SH-SY5Y (cell line): ENCODE data around the gene PCNX1.

Experiments
- GATA2 ChIP-seq: IDR thresholded peaks from 2 replicates; pipeline ENCODE4 v1.6.1; 2011; ENCODE audit warnings: mild to moderate bottlenecking, low read depth, low read length
- GATA3 ChIP-seq: IDR thresholded peaks from 2 replicates; pipeline ENCODE4 v1.6.1; 2011; ENCODE audit warnings: low read depth, mild to moderate bottlenecking, low read length, moderate library complexity

The PCNX1 gene

DNA sequence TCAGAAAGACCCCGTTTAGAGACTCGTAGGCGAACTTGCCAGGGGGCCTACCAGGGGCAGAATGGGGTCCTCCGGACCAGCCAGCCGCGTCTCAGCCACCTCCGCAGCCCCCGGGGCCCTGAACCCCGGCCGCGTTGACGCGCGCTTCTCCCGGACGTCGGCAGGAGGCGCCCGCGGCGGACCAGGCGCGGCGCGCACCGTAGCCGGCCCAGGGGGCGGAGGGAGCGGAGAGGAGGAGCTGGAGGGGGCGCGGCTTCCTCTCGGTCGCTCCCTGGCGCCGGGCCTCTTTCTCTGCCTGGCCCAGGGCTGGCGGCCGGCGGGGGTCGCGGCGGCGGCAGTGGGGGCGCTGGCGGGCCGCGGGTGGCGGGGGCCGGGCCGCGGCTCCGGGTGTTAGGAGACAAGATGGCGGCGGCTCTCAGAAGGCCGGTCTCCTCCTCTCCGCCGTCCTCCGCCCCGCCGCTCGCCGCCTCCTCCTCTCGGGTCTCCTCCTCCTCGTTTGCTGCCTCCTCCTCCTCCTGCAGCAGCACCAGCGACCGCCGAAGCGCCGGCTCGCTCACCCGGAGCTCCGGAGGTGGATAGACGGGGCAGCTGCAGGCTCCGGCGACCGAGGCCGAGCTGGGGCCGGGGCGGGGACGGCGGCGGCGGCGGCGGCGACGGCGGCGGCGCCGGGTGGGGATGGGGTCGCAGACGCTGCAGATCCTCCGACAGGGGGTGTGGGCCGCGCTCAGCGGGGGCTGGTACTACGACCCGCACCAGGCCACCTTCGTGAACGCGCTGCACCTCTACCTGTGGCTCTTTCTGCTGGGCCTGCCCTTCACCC lies at the start of gene PCNX1:
TSS of gene PCNX1 (plus strand) at position 284 of the 820 bp plus-strand sequence. CDS start at position 676, 392 bp downstream.
- no peak for TF ChIP-seq GATA3
- TF ChIP-seq GATA2 = no peak

DNA sequence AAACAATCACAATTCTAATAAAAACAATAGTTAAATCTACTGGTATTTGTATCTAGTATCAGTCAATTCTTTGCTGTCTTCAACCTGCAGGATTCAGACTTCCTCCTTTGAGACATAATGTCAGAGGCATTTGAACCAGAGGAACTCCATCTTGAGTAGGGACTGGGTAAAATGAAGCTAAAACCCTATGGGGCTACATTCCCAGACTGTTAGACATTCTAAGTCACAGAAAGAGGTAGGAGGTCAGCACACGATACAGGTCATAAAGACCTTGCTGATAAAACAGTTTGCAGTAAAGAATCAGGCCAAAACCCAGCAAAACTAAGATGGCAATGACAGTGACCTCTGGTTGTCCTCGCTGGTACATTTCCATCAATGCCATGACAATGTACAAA lies 49.8 kb upstream of the PCNX1 start:
- TF ChIP-seq GATA2 = no peak
- TF ChIP-seq GATA3 = no peak

DNA sequence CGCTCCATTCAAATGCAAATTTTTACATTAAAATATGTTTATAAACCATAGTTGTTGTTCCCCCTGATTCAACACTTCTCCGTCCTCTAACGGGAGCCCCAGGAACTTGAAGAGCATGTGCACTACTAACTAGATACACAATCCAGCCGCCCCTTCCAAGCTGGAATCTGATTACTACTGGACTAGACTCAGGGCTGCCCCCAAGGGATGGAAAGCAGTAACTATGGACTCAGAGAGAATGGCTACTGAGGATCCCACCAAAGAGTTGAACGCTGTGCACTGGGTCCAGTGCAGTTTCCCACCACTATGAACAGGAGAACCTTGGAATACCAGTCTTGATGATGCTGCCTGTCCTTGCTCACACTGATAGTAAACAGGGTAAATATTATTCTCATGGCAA lies 48.6 kb upstream of the PCNX1 start:
- TF ChIP-seq GATA3 = no peak

DNA sequence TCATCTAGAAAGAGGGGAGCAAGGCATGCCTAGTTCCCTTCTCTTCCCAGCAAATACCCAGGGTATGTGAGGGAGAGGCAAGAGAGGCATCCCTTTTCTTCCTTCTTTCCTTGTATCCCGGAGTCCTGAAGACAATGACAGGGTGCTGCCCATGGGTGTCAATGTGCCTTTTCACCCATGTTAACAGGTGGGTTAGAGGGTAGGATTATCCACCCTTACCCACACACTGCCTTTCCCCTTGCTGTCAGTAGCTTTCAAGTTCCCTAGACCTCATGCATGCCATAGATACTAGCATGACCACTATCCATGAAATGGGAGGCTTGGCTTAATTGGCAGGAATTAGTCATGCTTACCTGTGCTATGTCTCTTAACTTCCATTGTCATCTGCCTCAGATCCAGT lies 36.3 kb upstream of the PCNX1 start:
- TF ChIP-seq GATA2 (no peak), GATA3 (no peak)

DNA sequence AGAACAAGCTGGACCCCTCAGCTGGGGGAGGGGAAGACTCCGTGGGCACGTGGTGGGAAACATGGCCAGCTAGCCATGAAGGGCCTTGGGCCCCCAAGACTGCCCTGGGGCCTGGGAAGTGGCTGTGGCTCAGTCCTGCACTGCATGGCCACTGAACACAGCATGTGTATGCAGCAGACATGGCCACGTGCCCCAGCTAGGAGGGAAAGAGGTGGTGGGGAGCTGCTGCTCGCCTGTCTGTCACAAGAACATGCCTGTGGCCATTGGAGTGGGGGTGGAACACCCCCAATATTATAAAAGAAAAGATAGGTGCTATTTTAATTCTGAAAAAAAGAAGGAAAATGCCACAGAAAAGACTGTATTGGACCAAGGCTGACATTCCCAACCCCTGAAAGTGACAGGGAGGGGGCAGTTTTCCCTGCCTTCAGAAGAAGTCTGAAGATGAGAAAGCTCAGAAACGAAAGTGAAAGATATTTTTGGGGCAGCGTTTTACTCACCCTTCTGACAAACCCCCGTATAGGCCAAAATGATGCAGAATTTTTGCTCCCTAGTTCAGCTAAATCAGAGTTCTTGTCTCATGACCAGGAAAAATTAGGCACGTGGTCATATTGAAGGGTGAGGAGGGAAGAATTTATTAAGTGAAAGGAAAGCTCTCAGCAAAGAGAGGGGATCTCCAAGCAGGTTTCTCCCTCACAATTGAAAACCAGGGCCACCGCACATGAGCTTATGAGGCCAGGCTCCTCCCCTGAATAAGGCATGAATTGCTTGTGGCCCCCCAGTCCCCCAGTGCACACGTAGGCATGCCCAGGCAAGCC lies 35.2 kb upstream of the PCNX1 start:
- TF ChIP-seq GATA2 (no peak), GATA3 (no peak)

DNA sequence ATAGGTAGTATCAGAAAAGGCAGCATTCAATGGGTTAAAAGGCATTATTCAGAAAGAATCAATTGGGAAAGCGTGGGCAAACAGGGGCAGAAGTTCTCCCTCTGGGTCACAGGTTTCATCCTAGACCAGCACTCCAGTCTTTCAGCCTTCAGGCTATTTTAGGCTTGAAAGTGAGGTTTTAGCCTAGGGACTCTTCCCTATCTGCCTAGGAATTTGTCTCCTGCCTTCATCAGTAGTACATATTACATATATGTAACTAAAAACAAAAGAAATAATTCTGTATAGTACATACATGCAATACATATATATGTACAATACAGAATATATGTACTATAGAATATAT lies 34.6 kb upstream of the PCNX1 start:
- TF ChIP-seq GATA2 (no peak), GATA3 (no peak)

DNA sequence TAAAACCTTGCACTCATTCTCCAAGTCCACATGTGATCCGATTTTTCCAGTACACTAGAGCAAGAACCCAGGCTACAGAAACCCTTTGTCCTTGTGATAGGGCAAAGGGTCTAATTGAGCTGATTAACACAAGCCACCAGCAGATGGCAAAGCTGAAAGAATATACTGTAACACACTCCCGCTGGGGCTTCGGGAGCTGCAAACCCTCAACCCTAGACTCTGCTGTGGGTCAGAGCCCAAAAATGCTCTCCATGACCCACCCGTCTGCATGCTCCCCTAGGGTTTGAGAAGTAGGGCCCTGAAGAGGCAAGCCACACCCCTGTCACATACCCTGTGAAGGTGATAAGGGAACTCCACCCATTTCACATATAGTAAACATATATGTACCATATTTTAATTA lies 33.6 kb upstream of the PCNX1 start:
- TF ChIP-seq GATA3 (no peak), GATA2 (no peak)

DNA sequence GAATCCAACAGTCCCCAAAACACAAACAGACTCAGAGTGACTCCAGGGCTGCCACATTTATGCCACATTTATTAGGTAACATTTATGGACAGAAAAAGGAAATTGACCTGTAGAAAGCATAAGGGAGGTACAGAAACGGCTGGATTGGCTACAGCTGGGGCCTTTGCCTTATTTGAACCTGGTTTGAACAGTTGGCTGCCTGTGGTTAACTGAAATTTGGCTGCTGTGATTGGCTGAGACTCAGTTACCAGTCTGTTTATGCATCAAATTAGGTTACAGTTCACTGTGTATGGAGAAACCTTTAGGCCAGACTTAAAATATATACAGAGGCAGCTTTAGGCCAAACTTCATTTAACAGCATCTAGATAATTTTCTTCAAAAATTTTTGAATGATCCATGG lies 27.8 kb upstream of the PCNX1 start:
- TF ChIP-seq GATA2 (no peak), GATA3 (no peak)

DNA sequence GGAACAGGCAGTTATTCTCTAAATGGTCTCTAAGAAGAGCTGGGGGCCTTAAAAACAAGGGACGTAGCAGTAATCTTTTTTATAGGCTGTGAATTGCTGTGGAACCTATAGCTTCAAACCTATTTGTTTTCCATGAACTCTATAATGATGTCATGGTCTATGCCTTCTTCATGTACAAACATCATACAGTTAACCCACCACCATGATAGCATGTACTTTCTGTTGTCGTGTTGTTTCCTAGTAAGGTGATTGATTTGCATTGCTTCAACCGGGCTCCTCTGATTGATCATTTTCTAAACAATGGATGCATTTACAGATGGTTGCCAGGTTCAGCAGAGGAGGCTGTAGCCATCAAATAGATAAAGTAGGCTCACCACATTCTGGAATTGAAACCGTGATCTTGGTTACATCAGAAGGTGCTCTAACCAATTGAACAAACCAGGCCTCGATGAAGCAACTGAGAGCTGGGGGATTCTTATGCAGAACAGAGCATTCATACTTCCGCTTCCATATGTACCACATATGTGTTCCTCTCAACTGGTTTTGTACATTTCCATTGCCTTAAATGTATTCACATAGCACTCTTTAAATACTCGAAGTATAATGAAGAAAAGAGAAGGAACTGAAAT lies 25.6 kb upstream of the PCNX1 start:
- TF ChIP-seq GATA3 = no peak
- no peak for TF ChIP-seq GATA2

DNA sequence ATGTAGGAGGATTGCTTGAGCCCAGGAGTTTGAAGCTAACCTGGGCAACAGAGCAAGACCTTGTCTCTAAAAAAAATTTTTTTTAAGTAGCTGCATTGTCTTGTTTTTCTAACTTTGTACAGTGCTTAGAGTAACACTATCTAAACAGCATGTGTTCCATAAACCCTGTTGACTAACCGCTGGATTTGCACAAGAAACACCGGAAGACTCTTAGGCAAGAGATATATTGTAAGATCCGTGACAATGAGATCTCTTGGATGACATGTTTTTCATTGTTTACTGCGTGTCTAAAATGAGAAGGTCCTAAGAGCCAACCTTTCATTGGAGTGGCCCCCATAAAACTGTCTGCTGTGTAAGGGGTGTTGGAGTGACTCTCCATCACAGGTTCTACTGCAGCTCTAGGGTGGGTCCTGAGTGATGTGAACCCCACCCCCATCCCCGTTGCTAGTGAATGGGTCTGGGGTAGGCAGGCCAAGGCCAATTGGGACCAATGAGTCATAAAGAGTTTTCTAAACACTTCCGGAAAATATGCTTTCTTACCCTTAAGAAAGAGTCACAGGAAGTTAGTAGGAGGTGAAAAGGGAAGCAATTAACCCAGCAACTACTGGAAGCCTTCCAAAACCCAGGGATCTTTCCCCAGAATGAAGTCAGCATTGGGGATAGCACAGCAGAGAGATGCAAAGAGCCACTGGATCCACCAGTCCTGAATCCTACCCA lies 24.3 kb upstream of the PCNX1 start:
- TF ChIP-seq GATA3 = no peak
- TF ChIP-seq GATA2 = no peak

DNA sequence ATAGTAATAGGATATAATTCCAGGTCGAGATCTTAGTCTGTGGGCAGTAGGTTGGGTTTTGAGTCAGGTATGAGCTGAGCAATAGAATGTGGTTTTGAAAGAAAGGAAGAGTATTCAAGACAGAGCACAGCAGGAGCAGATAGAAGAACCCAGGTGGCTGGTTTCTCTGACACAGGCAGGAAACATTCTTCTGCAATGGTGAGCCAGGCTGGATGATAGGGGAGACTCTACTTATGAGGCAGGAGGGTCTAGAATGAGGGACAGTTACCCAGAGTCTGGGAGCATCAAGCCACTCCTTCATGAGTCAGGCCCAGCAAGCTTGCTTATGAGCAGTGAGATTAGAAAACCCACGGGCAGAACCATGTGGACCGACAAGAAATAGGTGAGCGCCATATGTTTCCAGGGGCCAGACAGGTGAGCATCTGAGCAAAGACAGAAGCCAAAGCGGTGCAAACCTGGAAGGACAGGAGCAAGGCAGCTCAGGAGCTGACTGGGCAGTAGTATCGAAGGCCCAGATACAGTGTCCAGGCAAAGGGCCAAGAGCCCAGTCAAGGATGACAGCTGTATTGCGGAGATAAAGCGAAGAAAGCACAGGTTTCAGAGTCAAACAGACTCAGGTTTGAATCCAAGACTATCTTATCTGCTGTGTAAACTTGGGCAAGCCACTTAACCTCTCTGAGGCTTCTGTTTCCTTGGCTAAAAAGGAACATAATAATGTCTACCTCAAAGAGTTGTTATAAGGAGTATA lies 22.5 kb upstream of the PCNX1 start:
- TF ChIP-seq GATA2 = no peak
- no peak for TF ChIP-seq GATA3

DNA sequence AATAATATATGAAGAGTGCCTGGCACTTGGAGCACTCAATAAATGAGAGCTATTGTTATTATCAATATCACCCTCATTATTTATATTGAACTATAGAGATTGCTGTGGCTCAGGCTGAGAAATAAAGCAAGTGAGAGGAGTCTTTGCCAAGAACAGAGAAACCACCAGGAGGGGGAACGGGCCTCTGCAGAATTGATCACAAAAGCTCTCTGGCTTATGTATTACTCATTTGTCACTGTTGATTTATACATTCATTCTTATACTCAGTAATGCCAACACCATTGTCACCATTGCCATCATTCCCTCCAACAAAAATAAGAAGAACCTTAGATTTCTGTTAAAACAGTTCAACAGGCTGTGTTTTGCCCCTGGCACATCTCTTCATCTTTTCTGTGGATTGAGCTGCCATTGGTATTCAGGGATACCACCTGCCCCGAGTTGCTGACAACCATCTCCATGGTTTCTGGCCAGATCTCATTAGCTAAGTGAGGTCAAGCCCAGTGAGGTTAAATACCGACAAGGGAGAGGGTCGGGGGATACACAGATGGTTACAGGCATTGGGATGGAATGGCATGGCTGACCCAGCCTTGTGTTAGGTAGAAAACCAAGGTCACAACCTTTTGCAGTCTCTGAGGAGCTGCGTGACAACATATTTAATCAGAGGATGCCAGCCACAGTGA lies 21.8 kb upstream of the PCNX1 start:
- TF ChIP-seq GATA2 (peak; percentile 47; the same call in 1 of the 2 replicates), GATA3 (no peak)
